HT-29 (cell line): ENCODE results near the gene CASD1. TPM values are rescaled to one million over a fixed set of nuclear protein-coding genes. Genes with fewer than 3 reads are reported as not detected.

Experiments used
- DNase-seq: peaks from one replicate; pipeline ENCODE4 v3.0.0-alpha.2; 2015; ENCODE audit warnings: low spot score
- total RNA-seq: library from RNA; depleted of rRNA; stranded (reverse); fragments of >200 nt; shearing (Covaris generic); gene quantifications from 2 replicates; pipeline ENCODE4 v1.2.3, GENCODE V29; 2014; rRNA removed

Gene CASD1
- total RNA-seq, result 4.8 and 5.8 TPM in 2 replicates

DNA sequence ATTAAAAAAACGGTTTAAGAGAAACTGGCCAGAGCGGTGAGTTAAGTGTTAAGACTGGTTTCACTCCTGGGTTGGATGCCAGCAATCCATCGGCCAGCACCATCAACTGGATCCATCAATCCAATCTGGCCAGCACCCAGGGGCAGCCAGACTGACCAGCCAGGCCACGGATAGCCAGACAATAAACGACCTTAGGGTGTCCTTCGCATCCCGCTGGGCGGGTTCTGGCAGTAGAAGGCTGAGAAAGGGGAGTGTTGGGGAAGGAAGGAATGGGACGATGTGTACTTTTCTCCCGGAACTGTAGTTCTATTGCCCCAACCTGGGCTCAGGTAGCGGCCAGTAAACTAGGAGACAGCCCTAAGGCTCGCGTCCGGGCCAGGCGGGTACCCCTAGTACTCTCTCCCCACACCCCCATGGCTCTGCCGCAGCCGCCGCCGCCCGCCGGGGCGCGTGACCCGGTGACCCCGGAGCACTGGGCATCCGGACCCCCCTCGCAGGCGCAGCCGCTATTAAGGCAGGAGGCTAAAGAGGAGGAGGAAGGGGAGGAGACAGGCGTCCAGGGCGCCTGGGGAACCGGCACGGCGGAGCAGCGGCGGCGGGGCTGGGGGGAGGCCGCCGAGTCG, at the start of gene CASD1:
TSS of gene CASD1 (plus strand) at position 546 of the 623 bp plus-strand sequence. CDS start 276 bp downstream, outside the sequence.
- DNase-seq, result peak; percentile 59

DNA sequence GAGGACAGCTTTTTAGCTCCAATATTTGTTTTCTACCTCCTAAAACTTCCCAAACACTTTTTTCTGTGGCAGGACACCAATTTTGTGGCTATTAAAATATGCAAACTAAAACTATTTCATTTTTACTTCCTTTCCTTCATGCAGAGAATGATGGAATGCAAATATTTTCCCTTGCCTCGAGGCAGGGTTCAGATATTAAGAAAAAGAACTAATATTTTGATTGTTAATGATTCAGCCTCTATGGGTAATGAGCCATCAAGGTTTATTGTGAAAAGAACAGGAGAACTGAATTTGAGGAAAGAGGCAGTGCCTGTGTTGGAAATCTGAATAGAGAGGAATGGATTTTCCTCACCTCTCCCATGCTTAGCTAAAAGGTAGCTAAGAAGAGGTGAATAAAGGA, 43.1 kb upstream of the CASD1 start:
- DNase-seq, result no peak

DNA sequence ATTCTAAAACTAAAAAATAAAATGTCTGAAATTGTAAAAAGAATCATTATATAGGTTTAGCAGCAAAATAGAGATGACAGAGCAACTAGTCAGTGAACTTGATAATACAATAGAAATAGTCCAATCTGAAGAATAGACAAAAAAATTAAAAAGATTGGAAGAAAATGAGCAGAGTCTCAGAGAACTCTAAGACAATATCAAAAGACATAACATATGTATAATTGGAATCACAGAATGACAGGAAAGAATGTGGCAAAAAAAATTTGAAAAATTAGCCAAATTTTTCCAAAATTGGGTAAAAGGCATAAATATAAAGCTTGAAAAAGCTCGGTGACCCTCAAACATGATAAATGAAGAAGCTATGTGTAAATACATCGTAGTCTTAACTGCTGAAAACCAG, 38.0 kb upstream of the CASD1 start:
- no peak for DNase-seq

DNA sequence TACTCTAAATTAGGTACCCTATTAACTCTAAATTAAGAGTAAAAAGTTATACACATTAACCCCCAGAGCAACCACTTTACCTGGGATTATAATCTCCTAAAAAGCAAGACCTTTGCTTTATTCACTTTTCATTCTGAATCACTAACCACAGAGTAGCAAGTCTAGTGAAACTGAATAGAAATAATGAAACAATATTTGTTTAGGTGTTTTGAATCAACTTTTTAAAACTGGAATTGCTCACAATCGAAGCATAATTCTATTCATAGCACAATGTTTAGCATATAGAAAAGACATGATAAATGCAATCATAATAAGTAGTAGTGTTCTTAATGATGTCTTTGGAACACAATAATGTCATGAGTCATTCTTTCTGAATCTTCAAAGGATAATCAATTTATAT, 37.0 kb upstream of the CASD1 start:
- DNase-seq, result no peak

DNA sequence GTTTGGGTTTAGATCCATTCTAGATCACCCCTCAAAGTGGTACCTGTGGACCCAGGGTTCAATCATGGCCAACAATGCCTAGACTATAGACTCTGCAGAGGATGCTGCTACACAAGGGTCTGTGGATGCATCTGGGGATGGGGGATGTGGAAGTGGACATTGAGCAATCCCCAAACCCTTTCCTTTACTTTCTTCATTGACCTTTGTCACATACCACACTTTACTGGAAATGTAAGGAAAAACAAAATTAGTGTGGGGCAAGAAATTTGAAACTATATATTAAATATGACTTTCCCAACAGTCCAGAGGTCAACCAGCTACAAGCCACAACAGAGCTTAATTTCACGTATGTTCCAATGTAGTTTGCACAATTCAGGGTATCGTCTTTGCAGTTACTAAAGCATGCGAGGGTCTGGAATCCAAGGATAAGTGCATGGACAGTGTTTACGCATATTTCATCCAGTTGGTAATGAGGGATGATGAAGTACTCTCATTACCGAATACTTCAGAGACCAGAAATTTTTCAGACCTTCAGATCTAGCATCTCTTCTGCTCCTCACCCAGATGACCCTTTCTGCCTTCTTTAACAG, 33.3 kb upstream of the CASD1 start:
- no peak for DNase-seq

DNA sequence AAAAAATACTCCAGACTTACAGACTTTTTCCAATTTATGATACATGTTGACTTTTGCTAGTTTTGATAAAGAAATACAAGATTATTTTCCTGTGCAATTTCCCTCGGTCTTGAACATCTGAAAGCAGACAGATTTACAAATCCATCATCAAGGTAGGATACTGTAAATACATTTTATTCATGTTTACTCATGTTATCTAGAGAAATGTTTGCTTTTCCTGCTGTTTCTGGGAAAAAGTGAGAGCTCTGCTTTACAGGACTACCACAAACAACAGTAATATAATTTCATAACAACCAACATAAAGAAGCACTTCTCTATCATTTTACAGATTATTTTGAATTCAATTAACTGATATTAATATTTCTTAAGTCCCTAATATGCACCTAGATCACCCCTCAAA, 31.7 kb upstream of the CASD1 start:
- no peak for DNase-seq

DNA sequence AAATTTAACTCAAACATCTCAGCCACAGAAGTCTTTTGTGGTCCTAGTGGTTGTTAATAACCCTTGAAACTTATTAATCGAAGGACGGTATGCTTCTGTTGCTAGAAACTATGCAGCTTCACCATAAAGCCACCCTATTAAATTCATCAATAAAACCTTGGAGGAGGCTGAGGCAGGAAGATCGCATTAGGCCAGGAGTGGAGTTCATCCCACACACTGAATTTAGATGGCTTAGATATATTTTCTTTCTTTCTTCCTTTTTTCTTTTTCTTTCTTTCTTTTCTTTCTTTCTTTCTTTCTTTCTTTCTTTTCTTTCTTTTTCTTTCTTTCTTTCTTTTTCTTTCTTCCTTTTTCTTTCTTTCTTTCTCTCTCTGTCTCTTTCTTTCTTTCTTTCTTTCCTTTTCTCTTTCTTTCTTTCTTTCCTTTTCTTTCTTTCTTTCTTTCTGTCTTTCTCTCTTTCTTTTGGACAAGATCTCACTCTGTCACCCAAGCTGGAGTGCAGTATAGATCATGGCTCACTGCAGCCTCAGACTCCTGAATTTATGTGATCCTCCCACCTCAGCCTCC, 30.9 kb upstream of the CASD1 start:
- DNase-seq, result no peak

DNA sequence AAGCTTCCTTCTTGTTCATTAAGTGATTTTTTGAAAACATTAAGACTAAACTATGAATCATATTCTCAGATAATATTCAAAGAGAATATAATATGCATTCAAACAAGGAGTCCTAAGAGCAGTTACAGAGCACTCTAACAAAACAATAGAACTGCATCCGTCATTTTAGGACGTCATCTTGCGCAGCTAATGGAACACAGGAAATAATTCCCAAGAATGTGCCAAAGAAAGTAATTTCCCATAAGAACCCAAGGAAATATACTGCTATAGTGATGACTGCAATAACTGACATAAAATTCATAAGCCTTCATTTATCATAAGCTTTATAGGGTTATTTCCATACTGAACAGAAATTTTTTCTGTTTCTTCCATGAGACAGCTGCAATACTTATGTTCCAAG, 28.3 kb upstream of the CASD1 start:
- DNase-seq, result no peak

DNA sequence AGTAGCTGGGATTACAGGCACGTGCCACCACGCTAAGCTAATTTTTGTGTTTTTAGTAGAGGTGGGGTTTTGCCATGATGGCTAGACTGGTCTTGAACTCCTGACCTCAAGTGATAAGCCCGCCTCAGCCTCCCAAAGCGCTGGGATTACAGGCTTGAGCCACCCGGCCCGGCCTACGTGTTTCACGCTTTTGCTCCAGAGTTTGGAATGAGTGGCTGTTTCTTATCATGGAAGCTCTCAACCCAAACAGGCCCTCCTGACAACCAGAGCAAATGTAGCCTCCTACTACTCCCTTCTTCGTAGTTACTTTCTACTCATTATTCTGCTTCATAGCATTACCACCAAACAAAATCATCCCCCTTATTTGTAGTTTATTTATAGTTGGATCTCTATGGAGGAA, 26.8 kb upstream of the CASD1 start:
- DNase-seq, result no peak

DNA sequence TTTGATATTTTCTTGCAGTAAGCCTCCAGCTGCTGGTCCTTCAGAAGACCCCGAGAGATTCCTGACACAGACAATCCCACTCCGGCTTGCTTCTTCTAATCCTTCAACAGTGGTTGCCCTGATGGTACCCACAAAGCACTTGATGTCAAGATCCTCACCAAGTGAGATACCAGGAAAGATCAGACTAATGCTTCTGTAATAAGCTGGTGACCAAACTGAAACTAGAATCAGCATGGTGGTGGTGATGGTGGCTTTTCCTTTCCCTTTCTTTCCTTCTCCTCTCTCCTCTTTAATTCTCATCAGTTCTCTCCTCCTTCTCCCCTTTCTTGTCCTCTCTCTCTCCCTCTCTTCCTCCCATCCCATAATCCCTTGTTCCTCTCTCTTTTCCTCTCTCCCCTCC, 25.8 kb upstream of the CASD1 start:
- no peak for DNase-seq

DNA sequence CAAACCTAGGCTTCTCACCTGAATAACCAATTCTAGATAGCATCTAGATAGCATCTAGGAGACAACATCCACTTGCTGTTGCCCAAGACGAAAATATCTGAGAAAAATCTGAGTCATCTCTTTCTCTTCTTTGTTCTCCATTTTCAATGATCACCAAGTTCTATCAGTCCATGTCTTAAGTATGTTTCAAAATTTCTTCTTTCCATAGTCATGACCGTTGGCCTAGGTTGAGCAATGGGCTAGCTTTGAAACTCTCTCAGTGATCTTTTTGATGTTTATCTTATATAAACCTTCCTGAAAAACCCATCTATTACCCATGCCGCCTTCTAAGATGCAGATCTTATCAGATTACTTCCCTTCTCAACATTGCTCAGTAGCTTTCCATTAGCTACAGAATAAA, 23.4 kb upstream of the CASD1 start:
- DNase-seq, result no peak

DNA sequence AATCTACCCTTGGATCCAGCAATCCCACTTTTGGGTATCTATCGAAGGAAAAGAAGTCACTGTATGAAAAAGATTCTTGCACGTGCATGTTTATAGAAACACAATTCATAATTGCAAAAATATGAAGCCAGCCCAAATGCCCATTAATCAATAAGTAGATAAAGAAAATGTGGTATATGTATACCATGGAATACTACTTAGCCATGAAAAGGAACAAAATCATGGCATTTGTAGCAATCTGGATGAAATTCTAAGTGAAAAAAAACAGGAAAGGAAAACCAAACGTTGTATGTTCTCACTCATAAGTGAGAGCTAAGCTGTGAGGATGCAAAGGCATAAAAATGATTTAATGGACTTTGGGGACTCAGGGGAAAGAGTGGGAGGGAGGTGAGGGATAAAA, 18.2 kb upstream of the CASD1 start:
- no peak for DNase-seq

DNA sequence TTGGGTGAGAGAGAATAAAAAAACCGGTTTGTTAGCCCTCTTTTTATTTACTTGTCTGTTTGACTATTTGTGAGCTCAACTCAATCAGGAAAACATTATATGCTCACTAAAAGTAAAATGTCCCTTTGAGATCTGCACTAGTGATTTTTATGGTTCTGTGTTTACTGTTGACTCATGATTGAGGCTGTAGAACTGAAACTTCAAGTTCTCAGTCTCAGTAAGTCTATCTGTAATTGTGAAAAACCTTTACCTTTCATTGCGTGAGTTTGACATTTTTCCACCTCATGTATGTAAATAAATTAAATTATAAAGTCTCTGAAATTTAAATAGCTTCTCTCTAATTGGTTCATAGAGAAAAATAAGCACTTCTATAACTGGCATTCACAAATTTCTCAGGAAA, 17.0 kb upstream of the CASD1 start:
- no peak for DNase-seq

DNA sequence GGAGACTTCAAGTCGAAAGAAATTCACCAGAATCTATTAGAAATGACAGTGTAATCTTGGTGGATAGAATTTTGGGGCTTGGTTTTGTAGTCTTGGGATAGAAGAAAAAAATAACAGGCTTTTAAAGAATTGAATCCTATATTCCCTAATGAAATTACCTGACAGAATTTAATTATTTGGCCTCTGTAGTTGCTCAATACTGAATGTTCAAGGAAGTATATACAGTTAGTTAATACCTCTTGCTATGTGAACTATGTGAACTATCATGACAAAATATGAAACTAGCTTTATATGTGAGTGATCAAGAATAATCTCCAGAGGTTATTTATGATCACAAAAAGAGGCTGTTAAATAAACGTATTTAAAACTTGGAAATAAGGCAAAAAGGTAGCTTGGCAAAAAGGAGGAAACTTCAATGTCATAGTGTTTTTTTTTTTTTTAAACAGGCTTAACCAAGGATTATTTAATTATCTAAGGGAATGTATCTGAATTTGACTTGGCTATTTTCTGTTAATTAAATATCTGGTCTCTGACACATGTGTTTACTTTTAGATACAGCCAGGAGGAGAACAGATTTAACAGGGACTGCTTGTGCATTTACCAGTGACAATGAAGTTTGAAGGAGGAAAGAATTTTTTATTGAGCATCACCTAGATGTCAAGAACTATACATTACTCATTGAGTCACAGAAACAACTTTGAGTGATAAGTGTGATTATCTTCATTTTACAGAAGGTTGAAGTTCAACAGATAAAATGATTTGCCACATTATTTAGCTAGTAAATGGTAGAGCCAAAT, 11.5 kb upstream of the CASD1 start:
- DNase-seq, result no peak

DNA sequence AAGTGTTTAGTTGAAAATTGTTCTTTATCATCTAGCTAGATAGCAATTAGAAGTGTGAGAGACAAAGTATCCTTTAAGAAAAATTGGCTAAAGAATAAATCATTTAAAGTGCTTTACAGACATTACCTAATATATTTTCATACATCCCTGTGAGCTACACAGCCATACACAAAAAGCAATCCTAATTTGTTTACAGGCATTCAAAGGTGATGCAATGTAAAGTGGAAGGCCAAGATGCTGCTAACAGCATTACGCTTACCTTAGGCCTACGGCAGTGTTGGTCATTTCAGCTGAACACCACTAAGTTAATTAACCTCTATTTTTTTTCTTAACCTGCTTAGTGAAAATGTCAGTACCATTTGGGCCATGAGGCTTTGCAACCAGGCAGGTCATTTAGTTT, 10.7 kb upstream of the CASD1 start:
- no peak for DNase-seq

DNA sequence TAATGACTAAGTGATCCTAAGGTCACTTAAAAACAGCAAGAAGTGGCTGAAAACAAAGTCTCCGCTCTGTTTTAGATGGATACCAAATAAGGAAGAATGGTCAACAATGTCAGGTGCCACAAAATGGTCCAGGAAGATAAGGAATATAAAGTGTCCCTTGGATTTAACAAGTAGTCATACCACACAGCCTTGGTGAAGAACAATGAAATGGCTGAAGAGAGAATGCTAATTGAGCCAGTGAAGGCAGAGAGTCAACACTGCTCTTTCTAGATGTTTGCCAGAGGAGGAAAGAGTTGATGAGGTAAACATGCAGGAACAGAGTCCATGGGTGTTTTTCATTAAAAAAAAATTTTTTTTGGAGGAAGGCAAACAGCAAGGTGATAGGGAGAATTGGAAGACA, 2.1 kb upstream of the CASD1 start:
- DNase-seq, result no peak

DNA sequence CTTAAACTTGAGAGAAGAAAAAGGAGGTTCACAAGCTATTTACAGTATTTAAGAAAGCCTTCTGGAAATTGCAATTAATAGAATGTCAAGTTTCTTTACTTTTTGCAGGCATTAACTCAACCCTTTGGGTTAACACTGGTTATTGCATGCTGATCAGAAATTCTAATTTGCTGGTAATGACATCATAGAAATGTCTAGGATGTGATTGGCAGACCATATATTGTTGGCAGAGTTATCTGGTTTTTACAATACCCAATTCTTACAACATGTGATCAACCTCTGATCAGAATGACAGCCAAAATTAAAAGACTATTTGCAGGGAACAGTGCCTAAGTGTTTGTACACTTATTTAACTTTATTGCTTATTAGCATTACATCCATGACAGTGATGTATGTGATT, 1.6 kb upstream of the CASD1 start:
- peak; percentile 6 for DNase-seq

DNA sequence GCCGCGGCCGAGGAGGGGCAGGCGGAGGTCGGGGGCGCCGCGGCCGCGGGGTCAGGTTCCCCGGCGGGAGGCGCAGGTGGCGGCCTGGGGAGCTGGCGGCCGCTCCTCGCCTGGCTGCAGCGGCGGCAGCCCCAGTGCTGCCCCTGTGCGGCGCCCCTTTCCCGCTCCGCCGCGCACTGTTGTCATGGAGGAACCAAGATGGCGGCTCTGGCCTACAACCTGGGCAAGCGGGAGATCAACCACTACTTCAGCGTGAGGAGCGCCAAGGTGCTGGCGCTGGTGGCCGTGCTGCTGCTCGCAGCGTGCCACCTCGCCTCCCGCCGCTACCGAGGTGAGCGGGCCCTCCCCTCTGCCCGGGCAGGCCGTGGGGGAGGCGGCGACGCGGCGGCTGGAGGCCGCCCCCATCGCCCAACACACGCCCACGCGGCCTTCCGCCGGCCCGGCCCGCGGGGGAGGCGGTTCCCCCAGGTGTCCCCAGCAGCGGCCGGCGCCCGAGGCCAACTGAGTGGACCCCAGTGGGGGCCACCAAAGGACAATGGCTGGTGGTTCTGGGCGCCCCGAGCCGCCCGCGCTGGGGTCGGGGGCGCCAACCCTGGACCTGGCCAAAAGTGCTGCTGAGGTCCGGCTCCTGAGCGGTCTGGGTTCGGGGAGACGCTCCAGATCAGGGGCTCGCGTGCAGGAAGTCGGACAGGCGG, 425 bp downstream of the CASD1 start:
- peak; percentile 74 for DNase-seq

DNA sequence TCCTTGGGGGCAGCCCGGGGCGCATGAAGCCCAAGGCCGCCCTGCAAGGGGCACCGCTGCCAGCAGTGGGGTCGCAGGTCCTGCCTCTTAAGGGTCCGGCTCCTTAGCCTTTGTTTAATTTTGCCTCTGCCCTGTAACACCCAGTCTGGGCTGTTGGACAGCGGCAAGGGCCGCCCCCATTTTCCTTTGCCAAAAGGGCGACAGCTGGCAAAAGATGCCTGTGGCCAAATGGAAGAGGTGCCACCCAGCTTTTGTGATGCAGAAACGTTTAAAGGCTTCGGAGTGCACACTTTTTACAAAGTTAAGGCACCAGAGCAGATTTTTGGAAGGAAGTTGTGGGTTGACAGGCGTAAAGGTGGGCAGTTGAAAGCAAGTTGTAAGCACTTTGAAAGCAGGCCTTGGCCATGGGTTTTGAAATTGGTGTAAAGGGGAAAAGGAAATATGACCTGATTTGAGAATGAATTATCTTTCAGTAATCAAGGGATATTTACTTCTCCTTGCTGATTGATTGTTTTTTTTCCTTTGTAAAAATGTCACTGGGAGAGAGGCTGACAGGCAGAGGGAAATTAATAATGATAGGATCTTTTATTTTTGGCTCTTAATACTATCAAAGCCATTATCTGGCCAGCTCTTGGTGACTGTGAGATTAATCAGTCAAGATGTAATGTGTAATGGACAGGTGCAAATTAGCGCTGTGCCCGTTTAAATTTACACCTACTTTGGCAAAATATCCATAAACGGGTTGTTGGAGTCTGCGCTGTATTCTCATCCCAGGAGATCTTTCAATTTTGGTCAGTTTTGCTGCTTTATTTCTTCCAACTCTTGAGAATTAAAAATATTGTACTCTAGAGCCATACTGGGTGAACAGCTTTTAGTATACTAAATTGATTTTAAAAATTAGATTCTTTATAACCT, 1.2 kb downstream of the CASD1 start:
- DNase-seq, result peak; percentile 59

DNA sequence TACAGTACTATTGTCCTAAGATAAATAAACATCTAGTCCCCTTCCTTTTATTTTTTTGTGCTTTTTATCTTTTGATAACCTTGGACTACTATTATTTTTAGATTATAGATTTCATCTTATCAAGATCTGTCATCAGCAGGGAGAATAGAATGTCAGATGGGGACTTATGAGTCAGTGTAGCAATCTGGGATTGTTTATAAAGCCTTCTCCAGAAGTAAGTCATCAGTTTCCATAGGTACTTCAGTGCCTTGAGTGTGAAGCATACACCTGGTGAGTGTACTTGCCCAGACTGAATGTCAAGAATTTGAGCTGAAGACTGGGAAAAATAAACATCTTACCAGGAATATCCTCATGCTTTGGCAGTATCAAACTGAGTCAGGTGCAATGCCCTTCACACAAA, 2.1 kb downstream of the CASD1 start:
- DNase-seq, result peak; percentile 17
